Stimulated activated CD4-positive, alpha-beta T cell treated with anti-CD3 and anti-CD28 coated beads, TNF-alpha, amount 100 ng/mL, for 48 hours (primary cell): ENCODE results near the gene POU6F2.
"Not testable (repeated sequence)": the region's sequence is repeated elsewhere in the genome, so short reads cannot be mapped to it uniquely, and the experiment has no call there.

Source experiments
- DNase-seq, 3 donors: peaks; one replicate each; pipeline ENCODE4 v3.0.0-alpha.2; 2020; ENCODE audit warnings: low read depth in 3 of 3

Gene POU6F2

GRCh38 chr7:39304178-39304577 lies 326.5 kb downstream of the POU6F2 start:
- DNase-seq: no peak

DNA sequence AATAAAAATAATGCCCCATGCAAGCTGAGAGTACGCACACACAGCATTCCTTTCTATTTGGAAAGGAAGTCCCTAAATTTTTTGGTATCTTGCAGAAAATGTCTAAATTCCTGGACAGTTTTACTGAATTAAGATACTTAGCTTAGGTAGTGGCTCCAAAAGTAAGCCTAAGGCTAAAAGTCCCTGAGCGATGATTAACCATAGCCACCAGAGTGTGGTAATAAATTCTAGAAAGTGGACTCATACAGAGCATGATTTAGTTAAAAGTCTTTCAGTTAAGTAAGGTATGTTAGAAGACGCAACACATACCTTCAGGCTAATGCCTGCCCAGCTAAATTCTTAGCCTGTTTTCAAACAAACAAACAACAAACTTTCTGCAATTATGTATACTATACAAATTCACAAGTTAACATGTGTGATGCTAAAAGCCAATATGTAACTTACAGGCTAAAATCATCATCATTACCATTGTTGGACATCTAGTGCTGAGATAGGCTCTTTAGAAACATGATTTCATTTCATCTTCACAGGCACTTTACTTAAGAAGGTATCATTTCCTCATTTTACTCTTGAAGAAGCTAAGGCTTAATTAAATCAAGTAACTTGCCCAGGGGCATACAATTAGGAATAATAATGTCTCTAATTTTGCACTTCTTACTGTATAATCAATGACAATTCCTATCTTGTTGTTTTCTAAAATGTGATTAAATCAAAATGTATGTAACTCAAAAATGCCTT lies 327.1 kb downstream of the POU6F2 start:
- no peak for DNase-seq

GRCh38 chr7:39306016-39306570 lies 328.4 kb downstream of the POU6F2 start:
- no peak for DNase-seq

DNA sequence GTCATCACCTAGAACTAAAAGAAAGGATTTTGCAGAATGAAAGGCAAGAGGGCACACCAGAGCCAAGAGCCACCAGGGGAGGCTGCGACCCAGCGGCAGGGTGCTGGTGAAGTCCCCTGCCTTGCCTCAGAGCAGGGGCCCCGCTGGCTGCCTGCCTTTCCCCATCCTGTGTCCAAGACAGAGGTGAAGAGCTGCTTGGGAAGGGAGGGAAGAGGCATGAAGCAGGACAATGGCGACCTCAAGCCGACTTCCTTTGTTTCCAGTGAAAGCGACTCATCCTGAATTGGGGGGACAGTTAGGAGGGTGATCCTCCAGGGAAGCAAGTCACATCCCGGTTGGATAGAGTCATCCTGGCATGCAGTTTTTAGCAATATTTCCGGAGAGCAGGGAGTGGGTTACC lies 333.0 kb downstream of the POU6F2 start:
- no peak for DNase-seq

- no peak for DNase-seq
These were observed 334.7 kb downstream of the POU6F2 start for GRCh38 chr7:39312254-39312989.

DNA sequence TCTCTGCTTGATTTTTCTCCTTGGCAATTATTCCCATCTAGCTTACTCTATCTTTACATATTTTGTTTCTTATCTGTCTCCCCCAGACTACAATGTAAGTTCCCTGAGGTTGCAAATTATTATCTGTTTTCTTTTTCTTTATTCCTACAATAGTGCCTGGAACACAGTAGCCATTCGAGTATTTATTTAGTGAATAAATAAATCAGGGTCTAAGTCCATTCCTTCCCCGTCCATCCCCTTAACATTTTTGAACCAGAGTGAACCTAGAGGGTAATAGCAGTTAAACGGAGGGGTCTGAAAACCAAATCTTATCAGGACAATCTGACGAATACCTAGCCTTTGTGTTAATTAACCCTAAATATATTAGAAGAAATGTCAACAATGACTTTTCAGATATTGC lies 335.7 kb downstream of the POU6F2 start:
- no peak for DNase-seq

- no peak for DNase-seq
These were observed 336.3 kb downstream of the POU6F2 start for GRCh38 chr7:39313974-39314373.

- DNase-seq: no peak
These were observed 339.4 kb downstream of the POU6F2 start for GRCh38 chr7:39317107-39317506.

DNA sequence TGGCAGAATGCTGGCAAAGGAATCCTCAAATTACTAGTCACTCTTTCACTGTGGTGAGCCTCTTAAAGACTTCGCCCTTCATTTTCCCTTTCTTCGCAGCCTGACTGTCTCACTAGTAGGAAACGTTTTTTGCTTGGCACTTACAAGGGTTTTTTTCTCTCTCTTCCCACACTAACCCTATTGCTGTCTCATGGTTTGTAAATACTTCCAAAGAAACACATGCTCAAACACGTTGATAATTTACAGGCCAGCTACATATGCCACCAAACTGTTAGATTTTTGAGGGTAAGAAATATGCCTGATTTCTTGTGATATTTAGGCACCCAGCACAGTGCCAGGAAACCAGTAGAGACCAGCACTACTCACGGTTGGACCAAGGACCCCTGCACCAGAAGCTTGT lies 340.2 kb downstream of the POU6F2 start:
- no peak for DNase-seq

- DNase-seq: no peak
These were observed 343.5 kb downstream of the POU6F2 start for GRCh38 chr7:39321245-39321644.

GRCh38 chr7:39321909-39322498 lies 344.3 kb downstream of the POU6F2 start:
- DNase-seq: no peak

DNA sequence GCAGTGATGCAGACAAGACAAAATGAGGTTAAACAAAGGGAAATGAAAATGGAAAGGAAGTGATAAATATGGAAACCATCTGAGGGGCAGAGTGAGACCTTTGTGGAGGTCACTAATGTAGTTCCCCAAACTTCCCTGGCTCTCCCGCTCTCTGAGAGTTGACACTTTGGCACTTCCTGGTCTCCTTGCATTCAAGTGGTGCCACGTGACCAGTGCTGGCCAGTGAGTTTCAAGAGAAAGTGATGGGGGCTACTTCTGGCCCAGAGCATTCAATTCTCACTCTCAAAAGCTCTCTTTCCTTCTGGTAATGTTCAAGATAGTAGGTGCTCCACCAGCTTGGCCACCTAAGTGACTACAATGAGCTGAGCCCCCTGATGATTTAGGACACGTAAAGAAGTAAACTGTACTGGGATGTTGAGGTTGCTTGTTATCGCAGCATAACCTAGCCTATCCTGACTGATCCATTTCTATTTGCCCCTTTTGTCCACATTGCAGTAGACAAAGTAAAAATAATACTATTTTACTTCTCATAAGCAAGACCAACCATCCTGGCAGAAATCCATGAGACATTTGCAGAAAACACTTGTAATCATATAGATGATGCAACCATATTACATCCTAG lies 346.5 kb downstream of the POU6F2 start:
- DNase-seq: no peak

DNA sequence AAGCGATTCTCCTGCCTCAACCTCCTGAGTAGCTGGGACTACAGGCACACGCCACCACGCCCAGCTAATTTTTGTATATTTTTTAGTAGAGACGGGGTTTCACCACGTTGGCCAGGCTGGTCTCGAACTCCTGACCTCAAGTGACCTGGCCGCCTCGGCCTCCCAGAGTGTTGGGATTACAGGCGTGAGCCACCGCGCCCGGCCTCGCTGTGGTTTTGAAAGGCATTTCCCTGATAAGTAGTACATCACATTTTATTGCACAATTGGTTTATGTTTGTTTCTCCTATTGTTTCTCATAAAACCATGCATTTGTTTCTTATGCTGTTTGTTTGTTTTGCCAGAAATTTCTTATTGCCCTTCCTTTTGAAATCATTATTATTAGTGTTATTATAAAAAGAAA lies 353.9 kb downstream of the POU6F2 start:
- not testable (repeated sequence) for DNase-seq

DNA sequence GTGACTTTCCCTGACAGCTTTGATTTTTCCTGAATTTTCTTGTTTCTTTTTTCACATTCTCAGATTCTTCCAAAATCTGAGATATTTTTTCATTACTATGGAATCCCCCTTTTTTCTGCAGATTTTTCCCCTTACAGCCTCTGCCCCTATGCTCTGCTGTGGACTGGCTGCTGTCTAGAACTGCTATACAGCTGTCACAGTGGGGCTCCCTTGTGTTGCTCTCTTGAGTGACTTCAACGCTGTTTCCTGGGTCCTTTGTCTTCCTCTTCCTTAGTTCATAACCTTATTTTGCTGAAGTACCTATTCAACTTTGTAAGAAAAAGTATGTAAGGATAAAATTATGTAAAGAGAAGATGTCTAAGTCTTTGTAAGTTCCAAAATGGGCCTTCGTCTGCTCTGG lies 354.4 kb downstream of the POU6F2 start:
- DNase-seq: no peak

DNA sequence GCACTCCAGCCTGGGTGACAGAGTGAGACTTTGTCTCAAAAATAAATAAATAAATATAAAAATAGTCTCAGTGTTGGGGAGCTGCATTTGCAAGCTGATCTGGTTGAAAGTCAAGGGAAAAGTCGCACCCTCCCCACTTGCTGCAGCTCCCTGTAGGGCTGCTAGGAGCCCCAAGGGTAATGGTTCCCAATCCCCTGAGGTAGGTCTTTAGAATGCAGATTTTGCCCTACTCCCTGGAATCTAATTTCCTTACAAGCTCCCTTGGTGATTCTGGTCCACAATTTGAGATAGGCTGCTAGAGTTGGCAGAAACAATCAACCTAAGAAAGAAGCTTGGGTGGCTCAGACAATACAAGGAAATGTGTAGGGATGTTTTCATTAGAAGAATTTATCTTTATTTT lies 356.0 kb downstream of the POU6F2 start:
- no peak for DNase-seq

- no peak for DNase-seq
These were observed 358.7 kb downstream of the POU6F2 start for GRCh38 chr7:39336442-39336841.

DNA sequence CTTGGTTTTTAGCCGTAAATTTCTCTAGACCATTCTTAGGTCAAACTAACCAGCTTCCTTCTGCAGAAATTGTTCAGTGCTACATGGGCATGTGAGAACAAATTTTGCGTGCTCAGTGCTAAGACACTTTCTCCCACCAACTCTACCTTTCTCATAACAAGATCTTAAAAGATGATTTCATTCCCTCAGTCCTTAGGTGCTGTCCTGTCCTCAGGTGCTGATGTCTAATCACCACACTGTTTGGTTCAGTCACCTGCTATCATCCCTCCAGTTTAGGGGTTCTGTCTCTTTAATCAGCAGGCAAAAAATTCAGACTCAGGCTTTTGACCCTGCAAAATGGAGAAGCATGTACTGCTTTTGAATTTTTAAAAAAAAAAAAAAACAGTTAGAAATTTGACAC lies 361.0 kb downstream of the POU6F2 start:
- DNase-seq: no peak

- no peak for DNase-seq
These were observed 361.9 kb downstream of the POU6F2 start for GRCh38 chr7:39339591-39339990.

DNA sequence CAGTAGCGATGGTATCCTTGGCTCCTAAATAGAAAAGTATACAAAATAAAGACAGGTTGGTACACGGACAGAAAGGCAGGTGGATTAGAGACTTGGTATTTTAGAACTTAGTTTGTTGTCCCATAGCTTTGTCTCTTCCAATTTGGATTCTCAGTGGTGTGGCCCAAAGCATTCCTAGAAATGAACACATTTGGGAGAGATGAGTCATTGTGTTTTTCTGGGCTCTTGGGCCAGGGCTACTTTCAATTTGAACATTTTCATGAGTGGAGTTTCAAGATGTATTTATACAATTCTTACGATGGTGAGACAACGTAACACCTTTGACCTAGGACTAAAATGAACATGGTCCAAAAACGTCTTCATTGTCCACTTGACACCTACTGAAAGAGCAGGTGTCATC lies 363.4 kb downstream of the POU6F2 start:
- no peak for DNase-seq

- no peak for DNase-seq
These were observed 365.1 kb downstream of the POU6F2 start for GRCh38 chr7:39342763-39343162.

DNA sequence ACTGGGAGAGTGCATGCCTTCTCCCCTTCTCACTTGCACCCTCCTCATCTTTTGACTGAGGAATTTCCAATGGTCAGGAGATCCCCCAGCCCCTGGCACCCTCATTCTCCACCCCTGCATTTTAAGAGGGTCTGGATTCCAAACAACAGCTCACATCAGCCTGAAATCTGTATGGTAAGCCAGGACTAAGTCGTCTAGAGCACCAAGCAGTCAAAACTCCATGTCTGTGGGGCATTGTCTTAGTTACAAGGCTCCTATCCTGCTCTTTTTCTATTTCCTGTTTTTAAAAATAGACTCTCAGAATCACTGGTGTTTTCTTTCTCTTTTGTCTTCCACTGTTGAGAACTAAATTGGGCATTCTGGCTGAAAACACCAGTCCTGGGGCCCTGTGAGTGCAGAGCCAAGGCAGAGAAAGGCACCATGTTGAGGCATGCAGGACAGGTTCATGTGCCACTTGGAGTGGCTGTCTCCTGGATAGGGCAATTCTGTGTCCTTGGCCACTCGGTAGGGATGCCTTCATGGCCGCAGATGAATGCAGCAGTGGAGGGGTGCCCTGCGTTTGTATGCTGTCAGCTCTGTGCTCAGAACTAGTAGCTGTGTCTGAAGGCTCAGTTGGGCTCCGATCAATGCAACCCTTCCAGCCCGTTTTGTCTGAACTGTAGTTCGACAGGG lies 371.9 kb downstream of the POU6F2 start:
- no peak for DNase-seq
